NCI-H128 (cell line): ENCODE data around the gene S100A2.
"Not testable (repeated sequence)": the region's sequence is repeated elsewhere in the genome, so short reads cannot be mapped to it uniquely, and the experiment has no call there.

ENCODE experiments used
- DNase-seq: peaks from one replicate; lab custom pipeline; 2025; ENCODE audit not compliant: unreplicated experiment; lab: John Stamatoyannopoulos, UW

Gene S100A2

DNA sequence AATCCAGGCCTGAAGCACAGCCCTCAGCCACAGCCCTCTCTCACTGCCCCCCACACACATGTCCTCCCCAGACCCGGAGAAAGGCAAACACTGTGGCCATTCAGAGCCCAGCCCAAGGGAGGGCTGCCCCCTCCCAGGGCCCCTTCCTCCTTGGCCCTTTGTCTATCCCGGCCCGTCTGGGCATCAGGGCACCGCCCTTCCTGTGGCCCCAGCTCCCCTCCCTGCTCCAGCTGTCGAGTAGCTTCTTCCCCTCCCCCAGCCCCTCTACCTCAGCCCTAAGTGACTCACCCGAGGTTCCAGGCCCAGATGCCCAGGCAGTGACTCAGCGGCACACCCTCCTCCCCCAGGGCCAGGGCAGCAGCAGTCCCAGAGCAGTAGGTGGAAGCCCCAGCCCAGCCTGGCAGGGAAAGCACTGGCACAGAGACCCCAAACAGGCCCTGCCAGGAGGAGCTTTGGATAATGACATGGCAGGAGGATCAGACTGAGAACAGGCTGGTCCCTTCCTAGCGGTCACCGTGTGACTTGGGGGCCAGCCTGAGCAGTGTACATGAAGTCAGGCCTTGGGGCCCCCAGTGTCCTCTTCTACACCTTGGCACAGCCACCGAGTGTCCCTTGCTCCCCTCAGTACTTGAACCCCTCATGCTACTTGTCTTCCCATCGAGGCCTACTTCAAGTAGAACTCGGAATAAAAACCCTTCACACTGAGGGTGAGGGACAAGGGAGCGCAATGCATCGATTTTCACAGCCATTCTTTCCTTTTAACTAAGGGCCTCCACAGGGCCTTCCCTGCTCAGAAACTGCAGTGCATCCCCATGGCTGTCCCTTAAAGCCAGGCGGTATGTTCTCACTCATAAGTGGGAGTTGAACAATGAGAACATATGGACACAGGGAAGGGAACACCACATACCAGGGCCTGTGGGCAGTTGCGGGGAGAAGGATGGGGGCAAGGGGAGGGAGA lies 1.0 kb upstream of the S100A2 start:
- no peak for DNase-seq

DNA sequence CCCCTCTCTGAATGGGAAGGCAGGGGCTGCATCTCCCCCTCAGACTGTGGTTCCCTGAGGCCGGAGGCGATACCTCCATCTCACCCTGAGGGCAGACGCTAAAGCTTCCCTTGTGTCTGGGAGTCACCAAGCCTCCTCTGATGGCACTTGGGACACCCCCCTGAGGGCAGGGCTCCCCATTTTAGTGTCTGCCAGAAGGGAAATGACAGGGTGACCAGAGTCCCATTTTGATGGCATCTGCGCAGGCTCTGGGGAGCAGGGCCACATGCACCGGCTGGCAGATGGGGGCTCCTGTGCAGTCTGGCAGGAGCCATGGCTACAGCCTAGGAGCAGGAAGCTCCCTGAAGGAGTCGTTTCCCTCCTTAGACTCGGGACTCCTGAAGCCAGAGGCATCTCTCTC lies 1.7 kb downstream of the S100A2 start:
- no peak for DNase-seq

DNA sequence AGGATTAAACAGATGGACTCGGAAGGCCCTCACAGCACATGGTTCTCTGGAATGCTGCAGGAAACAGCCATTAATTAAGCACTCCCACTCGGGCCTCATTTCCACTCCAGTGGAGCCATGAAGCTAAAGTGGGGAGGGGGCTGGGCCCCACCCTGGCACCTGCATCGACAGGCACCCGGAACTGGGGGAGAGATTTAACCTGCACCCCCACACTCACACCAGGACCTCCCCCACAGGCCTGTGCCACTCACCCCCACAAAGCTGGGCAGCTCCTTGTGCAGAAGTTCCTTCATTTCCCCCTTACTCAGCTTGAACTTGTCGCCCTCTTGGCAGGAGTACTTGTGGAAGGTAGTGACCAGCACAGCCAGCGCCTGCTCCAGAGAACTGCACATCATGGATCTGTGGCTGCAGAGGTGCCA lies 2.2 kb downstream of the S100A2 start:
- DNase-seq = no peak

DNA sequence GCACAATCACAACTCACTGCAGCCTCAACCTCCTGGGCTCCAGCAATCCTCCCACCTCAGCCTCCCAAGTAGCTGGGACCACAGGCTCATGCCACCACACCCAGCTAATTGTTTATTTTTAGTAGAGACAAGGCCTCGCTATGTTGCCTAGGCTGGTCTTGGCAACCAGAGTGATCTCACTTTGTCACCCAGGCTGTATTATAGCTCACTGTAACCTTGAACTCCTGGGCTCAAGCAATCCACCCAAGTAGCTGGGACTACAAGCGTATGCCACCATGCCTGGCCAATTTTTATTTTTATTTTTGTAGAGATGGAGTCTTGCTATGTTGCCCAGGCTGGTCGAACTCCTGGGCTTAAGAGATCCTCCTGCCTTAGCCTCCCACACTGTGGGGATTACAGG lies 3.6 kb downstream of the S100A2 start:
- DNase-seq = not testable (repeated sequence)

DNA sequence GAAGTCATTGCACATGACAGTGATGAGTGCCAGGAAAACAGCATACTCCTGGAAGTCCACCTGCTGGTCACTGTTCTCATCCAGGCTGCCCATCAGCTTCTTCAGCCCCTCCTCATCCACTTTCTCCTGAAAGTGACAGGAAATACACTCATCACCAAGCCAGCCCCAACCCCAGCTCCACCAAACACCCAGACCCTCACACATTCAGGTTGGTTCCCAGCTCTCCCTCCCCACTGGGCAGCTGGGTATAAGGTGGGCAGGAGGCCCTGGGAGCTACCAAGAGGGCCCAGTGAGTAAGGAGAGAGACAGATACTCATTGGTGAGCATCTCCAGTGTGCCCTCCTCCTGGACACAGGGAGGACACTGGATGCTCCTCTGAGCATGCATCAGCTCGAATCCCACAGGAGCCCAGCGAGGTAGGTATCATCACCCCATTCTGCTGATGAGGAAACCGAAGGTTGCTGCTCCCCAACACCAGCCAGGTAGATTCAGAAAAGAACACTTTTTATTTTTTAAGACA lies 4.1 kb downstream of the S100A2 start:
- no peak for DNase-seq

DNA sequence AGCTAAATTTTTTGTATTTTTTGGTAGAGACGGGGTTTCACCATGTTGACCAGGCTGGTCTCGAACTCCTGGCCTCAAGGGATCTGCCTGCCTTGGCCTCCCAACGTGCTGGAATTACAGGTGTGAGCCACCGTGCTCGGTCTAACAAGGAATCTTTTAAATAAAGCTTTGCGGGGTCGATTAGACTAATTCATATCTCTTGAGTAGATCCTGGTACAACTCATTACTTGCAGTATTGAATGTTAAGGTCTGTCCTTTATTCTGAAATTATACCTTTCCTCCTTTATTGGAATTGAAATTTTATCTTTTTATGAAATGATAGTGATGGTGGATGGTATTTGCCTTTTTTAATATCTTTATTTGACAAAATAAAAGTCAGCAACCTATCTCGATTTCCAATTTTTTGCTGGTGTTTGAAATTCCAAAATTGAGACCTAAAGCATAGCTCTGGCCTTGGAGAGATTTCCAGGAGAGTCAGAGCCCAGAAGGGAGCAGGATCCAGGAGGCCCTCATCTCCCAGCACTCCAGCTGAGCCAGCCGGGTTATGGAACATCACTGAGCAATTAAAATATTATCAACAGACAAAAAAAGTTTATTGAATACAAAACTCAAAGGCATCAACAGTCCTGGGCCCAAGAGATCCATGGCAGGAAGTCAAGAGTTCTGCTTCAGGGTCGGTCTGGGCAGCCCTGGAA lies 4.7 kb downstream of the S100A2 start:
- DNase-seq = no peak

DNA sequence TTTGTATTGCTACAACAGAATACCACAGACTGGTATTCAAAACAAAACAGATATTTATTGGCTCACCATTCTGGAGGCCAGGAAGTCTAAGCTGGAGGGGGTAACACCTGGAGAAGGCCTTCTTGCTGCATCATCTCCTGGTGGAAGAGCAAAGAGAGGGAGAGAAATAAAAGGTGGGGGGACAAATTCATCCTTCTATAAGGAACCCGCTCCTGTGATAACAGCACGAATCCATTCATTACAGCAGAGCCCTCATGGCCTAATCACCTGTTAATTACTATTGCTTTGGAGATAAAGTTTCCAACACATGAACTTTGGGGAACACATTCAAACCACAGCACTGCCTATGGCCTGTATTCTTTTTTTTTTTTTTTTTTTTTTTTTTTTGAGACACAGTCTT lies 5.4 kb downstream of the S100A2 start:
- no peak for DNase-seq

DNA sequence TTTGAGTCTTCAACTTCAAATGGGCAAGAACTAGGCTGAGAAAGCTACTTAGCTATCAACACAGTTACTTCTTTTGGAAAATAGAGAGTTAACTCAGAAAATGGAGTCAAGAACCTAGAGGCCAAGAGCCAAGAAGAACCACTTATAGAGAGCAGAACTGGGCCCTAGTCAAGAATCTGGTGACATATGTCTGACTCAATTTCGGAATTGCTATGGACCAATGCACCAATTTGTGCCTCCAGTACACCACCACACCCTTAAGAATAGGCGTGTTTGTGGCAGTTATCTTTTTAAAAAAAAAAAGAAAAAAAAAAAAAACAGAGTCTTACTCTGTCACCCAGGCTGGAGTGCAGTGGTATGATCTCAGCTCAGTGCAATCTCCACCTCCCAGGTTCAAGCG lies 7.8 kb downstream of the S100A2 start:
- DNase-seq = no peak

DNA sequence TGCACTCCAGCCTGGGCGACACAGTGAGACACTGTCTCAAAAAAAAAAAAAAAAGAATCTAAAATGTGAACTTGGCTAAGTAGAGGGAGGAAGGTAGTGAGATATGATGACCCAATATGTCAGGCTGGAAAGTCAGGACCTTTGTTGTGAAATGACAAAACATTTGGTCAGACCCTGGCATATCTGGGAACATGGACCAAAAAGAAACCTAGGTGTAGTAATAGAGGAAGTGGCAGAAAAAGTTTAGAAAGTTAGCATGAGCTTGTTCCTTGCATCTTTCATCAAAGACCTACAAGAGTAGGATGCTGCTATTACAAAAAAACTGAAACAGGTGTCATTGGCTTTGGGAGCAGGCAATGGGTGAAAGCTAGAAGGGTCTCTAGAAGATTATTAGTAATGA lies 9.3 kb downstream of the S100A2 start:
- no peak for DNase-seq

DNA sequence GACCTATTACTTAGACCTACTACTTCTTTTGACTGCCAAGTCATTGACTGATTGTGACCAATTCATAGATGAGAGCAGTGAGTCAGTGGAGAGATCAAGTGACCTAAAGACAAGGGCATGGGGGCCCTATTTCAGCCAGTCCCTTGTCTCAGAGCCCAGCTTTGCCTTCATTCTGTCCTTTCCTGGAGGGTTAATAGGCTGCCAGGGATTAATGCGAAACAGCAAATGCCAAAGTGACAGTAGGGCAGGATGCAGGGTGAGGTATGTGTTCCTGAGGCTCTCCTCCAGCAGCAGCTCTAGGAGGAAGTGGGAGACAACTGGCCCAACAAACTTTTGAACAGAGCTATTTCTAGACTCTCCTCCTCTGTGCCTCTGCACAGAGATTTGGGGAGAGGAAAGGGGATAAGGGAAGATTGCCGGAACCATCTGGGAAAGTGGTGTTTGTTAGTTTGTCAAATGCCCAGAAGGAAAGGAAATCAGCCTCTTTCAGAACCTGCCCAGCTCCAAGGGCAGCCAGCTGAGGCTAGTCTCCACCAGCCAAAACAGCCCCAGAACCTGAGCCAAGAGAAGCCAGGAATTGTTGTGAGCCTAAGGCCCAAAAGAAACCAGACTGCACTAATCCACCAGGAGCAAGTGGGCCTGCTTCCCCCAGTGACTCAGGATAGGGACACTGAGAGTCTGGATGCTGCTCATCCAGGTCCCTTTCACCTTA lies 11.7 kb downstream of the S100A2 start:
- no peak for DNase-seq

DNA sequence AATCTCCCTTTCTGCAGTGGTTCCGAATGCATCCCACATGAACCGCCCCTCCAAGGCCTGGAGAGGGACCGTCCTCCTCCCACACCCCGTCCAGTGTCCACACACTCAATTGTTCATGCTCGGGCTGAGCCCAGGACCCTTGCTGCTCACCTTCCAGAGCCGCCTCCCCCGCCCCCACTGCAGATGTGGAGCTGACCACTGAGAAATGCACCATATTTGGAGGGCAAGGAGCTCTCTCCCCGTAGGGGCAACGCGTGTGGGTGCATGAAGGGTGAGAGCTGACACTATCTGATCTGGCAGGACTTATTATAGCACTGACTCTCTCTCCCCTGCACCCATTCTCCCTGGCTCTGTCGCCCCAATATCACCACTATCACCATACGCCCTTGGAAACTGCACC lies 12.5 kb downstream of the S100A2 start:
- DNase-seq = no peak

DNA sequence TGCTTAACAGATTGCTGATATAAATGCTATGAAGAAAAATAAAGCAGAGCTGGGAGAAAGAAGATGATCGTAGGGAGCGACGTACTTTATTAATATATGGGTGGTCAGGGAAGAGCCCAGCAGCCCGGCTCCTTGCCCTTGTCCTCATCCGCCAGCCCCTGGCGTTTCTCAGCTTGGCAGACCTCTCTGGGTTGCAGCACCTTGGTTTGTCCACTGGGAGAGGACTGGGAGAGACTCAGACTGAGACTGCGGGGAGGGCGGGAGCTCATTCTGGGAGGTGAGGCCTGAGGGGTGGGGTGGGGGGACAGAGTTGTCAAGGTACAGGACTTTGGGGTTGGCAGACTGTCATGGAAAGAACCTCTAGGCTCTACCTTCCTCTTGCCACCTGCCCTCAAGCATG lies 13.3 kb downstream of the S100A2 start:
- no peak for DNase-seq

DNA sequence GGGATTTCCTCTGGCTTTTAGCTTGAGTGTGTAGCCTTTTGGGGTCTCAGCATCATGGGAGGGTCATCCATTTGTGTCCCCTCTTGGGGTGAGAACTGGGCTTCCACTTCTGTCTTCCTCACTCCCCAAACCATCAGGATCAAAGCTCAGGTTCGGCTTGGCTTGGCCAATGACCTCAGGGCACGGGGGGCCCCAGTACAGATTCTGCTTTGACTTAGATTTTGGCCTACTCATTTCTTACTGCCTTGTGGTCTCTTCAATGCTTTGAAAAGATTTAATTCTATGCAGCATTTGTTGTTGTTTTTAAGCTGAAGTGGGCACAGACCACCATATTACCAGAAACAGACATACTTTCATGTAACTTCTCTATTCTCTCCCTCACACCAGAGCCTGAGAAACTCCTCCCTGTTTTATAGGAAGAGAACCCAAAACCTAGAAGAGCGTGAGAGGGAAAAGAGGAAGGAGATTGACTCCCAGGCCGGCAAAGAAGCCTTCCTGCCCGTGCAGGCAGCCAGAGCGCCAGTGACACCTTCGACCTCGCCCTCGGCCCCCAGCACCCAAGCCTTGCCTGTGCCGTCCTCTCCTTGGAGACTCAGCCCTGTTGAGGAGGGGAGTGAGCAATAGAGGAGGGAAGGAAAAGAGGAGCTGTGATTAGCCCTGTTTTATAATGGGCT lies 14.7 kb downstream of the S100A2 start:
- no peak for DNase-seq

DNA sequence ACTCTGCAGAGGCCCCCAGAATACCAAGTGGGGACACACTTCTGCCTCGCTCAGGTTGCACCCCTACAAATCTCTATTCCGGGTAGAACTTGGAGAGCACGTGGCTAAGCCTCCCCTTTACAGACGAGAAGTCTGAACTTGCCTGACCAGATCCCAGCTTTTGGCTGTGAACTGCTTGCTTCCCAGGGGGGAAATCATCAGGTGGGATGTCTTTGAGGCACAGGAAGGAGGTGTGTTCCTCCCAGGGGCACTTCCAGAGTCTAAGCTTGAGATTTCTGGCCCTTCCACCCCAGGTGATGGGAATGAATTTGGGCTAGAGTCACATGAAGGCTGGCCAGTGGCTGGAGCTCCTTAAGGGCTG lies 15.3 kb downstream of the S100A2 start:
- no peak for DNase-seq

DNA sequence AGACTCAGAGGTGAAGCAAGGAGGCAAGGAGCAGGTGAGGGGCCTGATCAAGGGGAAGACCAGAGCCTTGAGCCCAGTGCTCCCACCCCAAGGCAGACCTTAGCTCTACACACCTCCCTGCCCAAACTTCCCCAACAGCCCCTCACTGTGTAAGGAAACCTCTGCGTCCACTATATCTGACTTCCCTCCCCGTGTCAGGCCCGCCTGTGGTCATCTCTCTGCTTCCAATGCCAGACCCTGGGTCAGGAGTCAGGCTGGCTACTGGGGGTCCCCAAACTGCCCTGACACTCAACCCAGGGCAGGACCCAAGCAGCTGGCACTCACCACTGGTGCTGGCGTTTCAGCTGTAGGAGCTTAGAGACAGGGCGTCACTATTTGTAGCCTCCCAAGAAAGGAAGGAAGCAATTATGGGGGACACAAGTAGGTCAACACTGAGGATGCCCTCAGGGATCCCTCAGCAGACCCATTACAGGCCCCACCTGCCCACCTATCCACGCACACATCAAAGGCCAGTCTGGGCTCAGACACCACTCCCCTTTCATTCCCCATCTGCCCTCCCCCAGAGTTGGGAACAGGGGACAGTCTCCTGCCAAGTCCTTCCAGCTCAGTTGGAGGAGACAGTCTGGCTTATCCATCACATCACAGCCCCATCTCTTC lies 15.8 kb downstream of the S100A2 start:
- no peak for DNase-seq

DNA sequence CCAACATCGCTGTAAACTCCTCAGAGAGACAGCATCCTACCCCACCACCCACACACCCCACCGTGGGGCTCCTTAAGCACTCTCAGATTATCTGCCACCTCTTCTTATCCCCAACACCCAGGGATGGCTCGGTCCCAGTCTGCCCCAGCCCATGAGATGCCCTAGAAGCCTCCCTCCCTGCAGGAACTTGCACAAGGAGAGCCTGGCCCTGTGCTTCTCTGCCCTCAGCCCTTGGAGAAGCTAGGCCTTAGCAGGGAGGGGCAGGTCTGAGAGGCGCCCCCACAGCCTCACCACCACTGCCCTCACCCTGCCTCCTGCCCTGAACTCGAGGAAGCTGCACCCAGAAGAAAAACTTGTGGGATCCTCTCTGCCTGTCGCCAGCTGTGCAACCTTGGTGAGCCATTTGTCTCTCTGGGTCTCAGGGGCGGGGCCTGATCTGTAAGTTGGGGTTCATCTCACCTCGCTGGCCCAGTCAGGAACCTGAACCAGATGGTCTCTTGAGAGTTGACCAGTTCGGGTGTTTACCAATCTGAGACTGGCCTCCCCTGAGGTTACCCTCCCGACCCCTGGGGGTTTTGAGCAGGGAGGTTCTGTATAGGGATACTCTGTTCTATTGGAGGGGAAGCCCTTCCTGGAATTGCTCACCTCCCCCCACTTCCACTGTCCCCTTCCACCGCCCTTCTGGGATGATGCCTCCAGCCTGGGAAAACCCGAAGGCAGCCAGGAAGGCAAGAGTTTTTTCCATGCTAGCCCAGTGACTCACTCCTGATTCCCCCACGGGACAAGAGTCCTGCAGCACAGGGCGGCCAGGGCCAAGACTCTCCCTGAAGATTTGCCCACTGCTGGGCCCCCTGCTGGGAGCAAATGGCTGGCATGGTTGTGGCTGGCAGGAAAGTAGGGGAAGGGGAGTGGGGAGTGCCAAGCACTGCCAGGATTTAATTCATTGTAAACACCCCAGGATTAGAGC lies 16.6 kb downstream of the S100A2 start, which contains the start of gene S100A3:
Gene S100A3 (minus strand): TSS at position 537 of the 967 bp plus-strand sequence. CDS start 773 bp downstream, outside the sequence.
- no peak for DNase-seq

DNA sequence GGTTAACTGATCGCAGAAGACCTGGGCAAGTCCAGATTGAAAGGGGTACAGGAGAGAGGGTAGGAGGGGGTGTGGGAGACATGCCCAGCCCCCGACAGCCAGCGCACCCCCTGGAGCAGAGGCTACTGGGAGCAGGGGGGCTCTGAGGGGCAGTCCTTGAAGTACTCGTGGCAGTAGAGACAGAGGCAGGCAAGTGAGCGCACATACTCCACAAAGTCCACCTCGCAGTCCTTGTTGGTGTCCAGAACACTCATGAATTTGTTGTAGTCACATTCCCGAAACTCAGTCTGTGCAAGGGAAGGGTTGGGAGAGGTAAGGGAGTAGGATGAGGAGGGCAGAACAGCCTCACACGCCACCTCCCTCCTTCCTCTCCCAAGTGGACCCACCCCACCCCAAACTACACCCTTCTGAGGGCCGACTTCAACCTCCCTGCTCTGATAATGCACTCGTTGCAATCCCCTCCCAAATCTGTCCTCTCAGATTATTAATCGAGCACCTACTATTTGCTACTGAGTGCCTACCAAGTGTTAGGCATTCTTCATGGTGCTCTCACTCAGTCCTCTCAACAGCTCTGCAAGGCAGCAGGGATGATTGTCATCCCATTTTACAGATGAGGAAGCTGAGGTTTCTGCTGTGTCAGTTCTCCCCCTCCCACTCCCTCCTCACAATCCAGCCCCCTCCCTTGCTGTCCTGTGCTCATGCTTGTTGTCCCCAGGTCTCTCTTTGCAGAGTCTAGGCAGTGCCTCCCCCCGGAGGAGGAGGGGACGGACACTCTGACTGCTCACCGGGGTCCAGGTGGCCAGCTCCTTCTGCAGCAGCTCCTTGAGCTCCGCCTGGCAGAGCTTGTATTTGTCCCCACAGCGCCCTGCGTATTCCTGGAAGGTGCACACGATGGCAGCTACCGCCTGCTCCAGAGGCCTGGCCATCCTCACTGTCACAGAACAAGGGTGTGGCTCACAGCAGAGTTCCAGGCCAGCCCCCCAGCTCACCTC lies 17.8 kb downstream of the S100A2 start:
- no peak for DNase-seq
